Endothelial cell of umbilical vein (primary cell): ENCODE data around the gene MAG. TPM values are rescaled to one million over a fixed set of nuclear protein-coding genes. Genes with fewer than 3 reads are reported as not detected.

Experiments
- BruUV-seq: library from RNA; stranded (reverse); fragments of 400-500 nt; replicated peaks from 2 replicates; lab custom pipeline; 2021; lab: Mats Ljungman, UMichigan
- CTCF ChIA-PET: fragments of 300-600, 350-600 bp; sonication (Branson Sonifier 250); formaldehyde crosslinking; loops from one replicate; lab custom pipeline; 2021; ENCODE audit warnings: antibody characterized with exemption, inconsistent platforms; lab: Charles Lee
- POLR2A ChIA-PET: fragments of 300-600, 350-600 bp; sonication (Branson Sonifier 250); formaldehyde crosslinking; loops from one replicate; lab custom pipeline; 2021; ENCODE audit warnings: antibody characterized with exemption, inconsistent platforms; lab: Charles Lee
- DNase-seq: peaks from one replicate; pipeline ENCODE4 v3.0.0-alpha.2; 2011; ENCODE audit warnings: low read depth, low spot score
- FAIRE-seq: peaks from 2 replicates; lab custom pipeline; 2011; peaks lifted over from hg19 to GRCh38; lab: Jason Lieb, UNC
- H2AFZ ChIP-seq: 2 replicates; pipeline ENCODE4 v1.6.0; 2012; ENCODE audit warnings: low read depth, low read length, control low read depth, inconsistent platforms
- H3K27ac ChIP-seq: 2 replicates; pipeline ENCODE4 v1.5.1; 2011; ENCODE audit warnings: low read depth, mild to moderate bottlenecking, control low read depth, low read length, moderate library complexity; ENCODE audit not compliant: insufficient read depth
- H3K27me3 ChIP-seq, 2 experiments: 2 replicates each; pipeline versions ENCODE4 v1.6.0 to v1.6.1; 2011; ENCODE audit warnings: low read length in 2 of 2, mixed read lengths in 1 of 2; ENCODE audit not compliant: control insufficient read depth in 2 of 2, insufficient read depth in 2 of 2
- H3K36me3 ChIP-seq, 2 experiments: 2 replicates in 1 of 2; 3 replicates in 1 of 2; pipeline ENCODE4 v1.5.1; 2011; ENCODE audit warnings: low read length in 2 of 2, mild to moderate bottlenecking in 1 of 2, moderate library complexity in 1 of 2; ENCODE audit not compliant: control insufficient read depth in 2 of 2, insufficient read depth in 2 of 2; ENCODE audit errors: extremely low read depth in 1 of 2
- H3K4me1 ChIP-seq: 3 replicates; pipeline ENCODE4 v1.5.1; 2011; ENCODE audit warnings: mild to moderate bottlenecking, low read length; ENCODE audit not compliant: control insufficient read depth, insufficient read depth; ENCODE audit errors: extremely low read depth
- H3K4me2 ChIP-seq: 2 replicates; pipeline ENCODE4 v1.6.1; 2011; ENCODE audit warnings: low read length, control low read depth, mixed read lengths; ENCODE audit not compliant: insufficient read depth
- H3K4me3 ChIP-seq, 3 experiments: fragments of 200-600 bp in 1 of 3; sonication (generic), shearing (Covaris generic) in 1 of 3; replicated peaks in 1 of 3; 2 replicates each; pipeline ENCODE4 v1.5.1; 2011 to 2016; ENCODE audit warnings: control low read depth in 3 of 3, low read length in 3 of 3, mild to moderate bottlenecking in 2 of 3, inconsistent platforms in 1 of 3, low read depth in 1 of 3, moderate library complexity in 1 of 3; ENCODE audit not compliant: insufficient read depth in 1 of 3
- H3K79me2 ChIP-seq: 2 replicates; pipeline ENCODE4 v1.6.0; 2012; ENCODE audit warnings: low read length, inconsistent platforms; ENCODE audit not compliant: control insufficient read depth, insufficient read depth
- H3K9ac ChIP-seq: replicated peaks from 2 replicates; pipeline ENCODE3; 2011; ENCODE audit warnings: low read length, control low read depth; ENCODE audit not compliant: insufficient read depth; ENCODE audit errors: extremely low read depth
- H3K9me1 ChIP-seq: replicated peaks from 3 replicates; pipeline ENCODE4 v1.6.0; 2011; ENCODE audit warnings: mild to moderate bottlenecking, low read length; ENCODE audit not compliant: control insufficient read depth, insufficient read depth; ENCODE audit errors: extremely low read depth
- H3K9me3 ChIP-seq: replicated peaks from 2 replicates; pipeline ENCODE4 v1.5.1; 2012; ENCODE audit warnings: low read length, inconsistent platforms; ENCODE audit not compliant: control insufficient read depth, insufficient read depth
- H4K20me1 ChIP-seq: replicated peaks from 2 replicates; pipeline ENCODE3; 2011; ENCODE audit warnings: mild to moderate bottlenecking, low read length; ENCODE audit not compliant: control insufficient read depth, insufficient read depth; ENCODE audit errors: extremely low read depth
- CTCF ChIP-seq, 2 donors: IDR thresholded peaks; 1 replicate in 1 of 2; 2 replicates in 1 of 2; pipeline ENCODE4 v1.5.1; 2011; ENCODE audit warnings: low read length in 2 of 2, mild to moderate bottlenecking in 2 of 2, moderate library complexity in 2 of 2, control low read depth in 1 of 2, inconsistent platforms in 1 of 2, low read depth in 1 of 2; ENCODE audit not compliant: insufficient read depth in 1 of 2; ENCODE audit errors: extremely low read depth in 1 of 2
- EZH2 ChIP-seq: IDR thresholded peaks from 2 replicates; pipeline ENCODE4 v1.6.1; 2012; ENCODE audit warnings: borderline replicate concordance, low read depth, mild to moderate bottlenecking, moderate library complexity, low read length, inconsistent platforms; ENCODE audit not compliant: severe bottlenecking
- GATA2 ChIP-seq: IDR thresholded peaks from 2 replicates; pipeline ENCODE4 v1.7.0; 2011; ENCODE audit warnings: low read depth, mild to moderate bottlenecking, moderate library complexity, mixed read lengths, low read length; ENCODE audit not compliant: insufficient read length, insufficient read depth
- POLR2A ChIP-seq: IDR thresholded peaks from 2 replicates; pipeline ENCODE4 v1.6.1; 2012; ENCODE audit warnings: low read depth, mild to moderate bottlenecking, control low read depth, low read length
- dilution Hi-C: fragments of 300-500 bp; cut with MboI; formaldehyde crosslinking; loops from one replicate; pipeline ENCODE4 v1.15.0; 2019; ENCODE audit warnings: low sequenced_read_pairs; ENCODE audit not compliant: extremely low pct_ligation_motif_present
- intact Hi-C: fragments of 100-400 bp; cut with micrococcal nuclease; formaldehyde crosslinking; loops from one replicate; pipeline ENCODE4 v1.10.0; 2022
- polyA plus RNA-seq, 4 experiments: library from polyadenylated mRNA; depleted of rRNA in 3 of 4; stranded (reverse) in 3 of 4; unstranded in 1 of 4; fragments of >200 nt; gene quantifications; 2 replicates each; pipeline versions ENCODE4 v1.2.1 to v1.2.3, GENCODE V29; 2011 to 2012; ENCODE audit warnings: missing spikeins in 1 of 4
- total RNA-seq: library from RNA; stranded (reverse); gene quantifications from 2 replicates; pipeline ENCODE4 v1.2.3, GENCODE V29; 2021
- TF ChIP-seq, protein P1 (sequence below): IDR thresholded peaks from 2 replicates; pipeline ENCODE4 v1.6.1; 2011; ENCODE audit not compliant: insufficient read depth, insufficient read length

Gene MAG
- total and polyA plus RNA-seq, 2 donors (not counting 3 experiments of a cell fraction or from before 2014, with no cell fraction given) = not detected

- Histone ChIP-seq H3K36me3 (no peaks in the 10 kb centered on the region), H2AFZ (no peak overlapping the region), H3K4me3 (no peak overlapping the region), H3K79me2 (no peaks in the 10 kb centered on the region), H3K4me2 (no peak overlapping the region), H3K27me3 (no peaks in the 10 kb centered on the region), H3K9ac (no peak overlapping the region), H3K9me1 (no peaks in the 10 kb centered on the region), H3K27ac (no peak overlapping the region), H3K9me3 (no peaks in the 10 kb centered on the region), H3K4me1 (no peaks in the 10 kb centered on the region), H4K20me1 (no peaks in the 10 kb centered on the region)
- FAIRE-seq (no peak), DNase-seq (no peak)
- intact Hi-C loops (no loop called here), dilution Hi-C loops (no loop called here)
- POLR2A ChIA-PET = no interaction called here
- TF ChIP-seq, protein P1, sequence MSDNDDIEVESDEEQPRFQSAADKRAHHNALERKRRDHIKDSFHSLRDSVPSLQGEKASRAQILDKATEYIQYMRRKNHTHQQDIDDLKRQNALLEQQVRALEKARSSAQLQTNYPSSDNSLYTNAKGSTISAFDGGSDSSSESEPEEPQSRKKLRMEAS = no peak
- TF ChIP-seq GATA2 = no peak
- CTCF ChIA-PET = no interaction called here
- no TSS peak for BruUV-seq
Measured at GRCh38 chr19:35308910-35309309, 16.9 kb downstream of the MAG start.

GRCh38 chr19:35309481-35310279 lies 17.7 kb downstream of the MAG start:
- ChIA-PET POLR2A (no interaction called here), CTCF (no interaction called here)
- Histone ChIP-seq H2AFZ (no peak overlapping the region), H3K4me3 (no peak overlapping the region), H3K36me3 (no peaks in the 10 kb centered on the region), H4K20me1 (no peaks in the 10 kb centered on the region), H3K9ac (no peak overlapping the region), H3K79me2 (no peaks in the 10 kb centered on the region), H3K27me3 (no peaks in the 10 kb centered on the region), H3K4me2 (no peak overlapping the region), H3K27ac (no peak overlapping the region), H3K4me1 (no peaks in the 10 kb centered on the region), H3K9me1 (no peaks in the 10 kb centered on the region), H3K9me3 (no peaks in the 10 kb centered on the region)
- DNase-seq = no peak
- BruUV-seq = no TSS peak
- FAIRE-seq = no peak
- dilution Hi-C loops = no loop called here
- intact Hi-C loops = no loop called here
- no peak for TF ChIP-seq GATA2
- TF ChIP-seq CTCF (IDR thresholded peaks at IDR 0.05; ENCODE audit: extremely low read depth in 1 of 2, insufficient read depth in 1 of 2, low read depth in 1 of 2, low read length in 2 of 2) = no peak
- TF ChIP-seq POLR2A = no peak
- TF ChIP-seq EZH2 = no peak
